B cell (primary cell): ENCODE results near the gene SCART1. TPM values are rescaled to one million over a fixed set of nuclear protein-coding genes. Genes with fewer than 3 reads are reported as not detected.
"Not testable (repeated sequence)": the region's sequence is repeated elsewhere in the genome, so short reads cannot be mapped to it uniquely, and the experiment has no call there.

ENCODE experiments used
- ATAC-seq: fragments of 200-7000 bp; cut with Tn5 transposase; one replicate; pipeline ENCODE4 v1.10.0; 2021; ENCODE audit warnings: low read depth, mild to moderate bottlenecking, moderate number of reproducible peaks, moderate library complexity
- CTCF ChIA-PET: fragments of 350-600 bp; sonication (Branson Sonifier 250); formaldehyde crosslinking; loops from one replicate; lab custom pipeline; 2021; ENCODE audit warnings: antibody characterized with exemption, inconsistent platforms; lab: Charles Lee
- POLR2A ChIA-PET: fragments of 350-600 bp; sonication (Branson Sonifier 250); formaldehyde crosslinking; loops from one replicate; lab custom pipeline; 2021; ENCODE audit warnings: antibody characterized with exemption; lab: Charles Lee
- DNase-seq: peaks from one replicate; pipeline ENCODE4 v3.0.0; 2013
- H2AFZ ChIP-seq: 2 replicates; pipeline ENCODE4 v1.6.1; 2012; ENCODE audit warnings: mild to moderate bottlenecking, low read depth, low read length; ENCODE audit not compliant: insufficient read depth, poor library complexity, severe bottlenecking
- H3K27ac ChIP-seq, 2 donors: 1 replicate in 1 of 2; 2 replicates in 1 of 2; pipeline ENCODE4 v1.5.1; 2012 to 2013; ENCODE audit warnings: low read length in 2 of 2, mild to moderate bottlenecking in 2 of 2, moderate library complexity in 1 of 2
- H3K27me3 ChIP-seq, 4 experiments: fragments of 200-600 bp in 1 of 4; sonication (generic) in 1 of 4; replicated peaks in 1 of 4; 1 replicate in 2 of 4; 2 replicates in 2 of 4; pipeline versions ENCODE4 v1.6.1 to v1.7.0; 2013 to 2016; ENCODE audit warnings: low read length in 3 of 4, mild to moderate bottlenecking in 2 of 4, mixed read lengths in 1 of 4, moderate library complexity in 1 of 4; ENCODE audit not compliant: insufficient read depth in 4 of 4, control insufficient read depth in 3 of 4; ENCODE audit errors: control extremely low read depth in 1 of 4
- H3K36me3 ChIP-seq, 2 experiments: replicated peaks in 1 of 2; 1 replicate in 1 of 2; 2 replicates in 1 of 2; pipeline versions ENCODE4 v1.6.1 to v1.7.1; 2013; ENCODE audit warnings: low read length in 1 of 2; ENCODE audit not compliant: insufficient read depth in 2 of 2, control insufficient read depth in 1 of 2; ENCODE audit errors: control extremely low read depth in 1 of 2, extremely low read depth in 1 of 2
- H3K4me1 ChIP-seq, 2 donors: fragments of 200-600 bp in 1 of 2; sonication (generic) in 1 of 2; 1 replicate in 1 of 2; 2 replicates in 1 of 2; pipeline versions ENCODE4 v1.5.1 to v1.6.1; 2013 to 2017; ENCODE audit warnings: low read length in 2 of 2; ENCODE audit not compliant: control insufficient read depth in 2 of 2, insufficient read depth in 2 of 2
- H3K4me2 ChIP-seq: replicated peaks from 2 replicates; pipeline ENCODE3; 2012; ENCODE audit warnings: mild to moderate bottlenecking, low read depth, low read length; ENCODE audit not compliant: poor library complexity, severe bottlenecking
- H3K4me3 ChIP-seq, 5 experiments: fragments of 200-600 bp in 1 of 5; sonication (generic) in 1 of 5; 1 replicate in 3 of 5; 2 replicates in 2 of 5; pipeline versions ENCODE4 v1.5.1 to v1.7.0; 2011 to 2016; ENCODE audit warnings: low read length in 4 of 5, mild to moderate bottlenecking in 4 of 5, low read depth in 2 of 5, control low read depth in 1 of 5, moderate library complexity in 1 of 5; ENCODE audit not compliant: insufficient read depth in 1 of 5; ENCODE audit errors: control extremely low read depth in 1 of 5, extremely low read depth in 1 of 5
- H3K79me2 ChIP-seq: fragments of 200-600 bp; sonication (generic); one replicate; pipeline ENCODE4 v1.6.0; 2016; ENCODE audit warnings: low read length; ENCODE audit not compliant: control insufficient read depth, insufficient read depth
- H3K9ac ChIP-seq: fragments of 200-600 bp; sonication (generic); 2 replicates; pipeline ENCODE4 v1.6.1; 2017; ENCODE audit warnings: mild to moderate bottlenecking, low read length, moderate library complexity
- H3K9me3 ChIP-seq, 3 donors: one replicate each; pipeline versions ENCODE4 v1.6.1 to v1.7.1; 2013; ENCODE audit warnings: low read length in 2 of 3; ENCODE audit not compliant: control insufficient read depth in 2 of 3, insufficient read depth in 1 of 3; ENCODE audit errors: control extremely low read depth in 1 of 3
- H4K20me1 ChIP-seq: 2 replicates; pipeline ENCODE4 v1.6.0; 2012; ENCODE audit warnings: mild to moderate bottlenecking, low read length; ENCODE audit not compliant: insufficient read depth, control insufficient read depth, poor library complexity, severe bottlenecking
- H3K27ac Mint-ChIP-seq: one replicate; pipeline ENCODE4 v1.8.0; 2021; ENCODE audit warnings: mixed read lengths
- H3K27me3 Mint-ChIP-seq: one replicate; pipeline ENCODE4 v1.8.0; 2021; ENCODE audit warnings: mixed read lengths
- H3K4me1 Mint-ChIP-seq: one replicate; pipeline ENCODE4 v1.8.0; 2021; ENCODE audit warnings: mixed read lengths
- H3K4me3 Mint-ChIP-seq: one replicate; pipeline ENCODE4 v1.8.0; 2021; ENCODE audit warnings: mixed read lengths
- H3K9me3 Mint-ChIP-seq: one replicate; pipeline ENCODE4 v1.8.0; 2022; ENCODE audit warnings: mixed read lengths; ENCODE audit not compliant: insufficient read depth
- EZH2 ChIP-seq: IDR thresholded peaks from 2 replicates; pipeline ENCODE4 v1.6.1; 2012; ENCODE audit warnings: borderline replicate concordance, low read depth, mild to moderate bottlenecking, moderate library complexity, low read length; ENCODE audit not compliant: insufficient read depth, poor library complexity, severe bottlenecking
- WGBS: methylation state at CpG from one replicate; pipeline ENCODE4 v1.1.5; 2013; ENCODE audit warnings: missing lambda C conversion rate; ENCODE audit not compliant: insufficient coverage; 5-methylcytosine and 5-hydroxymethylcytosine counted together
- intact Hi-C: fragments of 100-400 bp; cut with micrococcal nuclease; formaldehyde crosslinking; loops from one replicate; pipeline ENCODE4 v1.10.0; 2022
- polyA plus RNA-seq: library from polyadenylated mRNA; depleted of rRNA; stranded (reverse); fragments of >200 nt; gene quantifications from 2 replicates; pipeline ENCODE4 v1.2.3, GENCODE V29; 2012
- total RNA-seq, 2 donors: library from RNA; stranded (reverse); fragments of 120-200 nt in 1 of 2; gene quantifications; 1 replicate in 1 of 2; 2 replicates in 1 of 2; pipeline versions ENCODE4 v1.2.3 to v1.2.4, GENCODE V29; 2013 to 2022
- TF ChIP-seq, protein P1 (sequence below): fragments of 200-600 bp; IDR thresholded peaks from one replicate; pipeline ENCODE4 v1.8.0; 2022; ENCODE audit warnings: antibody characterized with exemption, mild to moderate bottlenecking

SCART1 gene
- total and polyA plus RNA-seq, 2 donors (not counting 1 experiment from before 2014, with no cell fraction given): 4.1 to 4.7 TPM

DNA sequence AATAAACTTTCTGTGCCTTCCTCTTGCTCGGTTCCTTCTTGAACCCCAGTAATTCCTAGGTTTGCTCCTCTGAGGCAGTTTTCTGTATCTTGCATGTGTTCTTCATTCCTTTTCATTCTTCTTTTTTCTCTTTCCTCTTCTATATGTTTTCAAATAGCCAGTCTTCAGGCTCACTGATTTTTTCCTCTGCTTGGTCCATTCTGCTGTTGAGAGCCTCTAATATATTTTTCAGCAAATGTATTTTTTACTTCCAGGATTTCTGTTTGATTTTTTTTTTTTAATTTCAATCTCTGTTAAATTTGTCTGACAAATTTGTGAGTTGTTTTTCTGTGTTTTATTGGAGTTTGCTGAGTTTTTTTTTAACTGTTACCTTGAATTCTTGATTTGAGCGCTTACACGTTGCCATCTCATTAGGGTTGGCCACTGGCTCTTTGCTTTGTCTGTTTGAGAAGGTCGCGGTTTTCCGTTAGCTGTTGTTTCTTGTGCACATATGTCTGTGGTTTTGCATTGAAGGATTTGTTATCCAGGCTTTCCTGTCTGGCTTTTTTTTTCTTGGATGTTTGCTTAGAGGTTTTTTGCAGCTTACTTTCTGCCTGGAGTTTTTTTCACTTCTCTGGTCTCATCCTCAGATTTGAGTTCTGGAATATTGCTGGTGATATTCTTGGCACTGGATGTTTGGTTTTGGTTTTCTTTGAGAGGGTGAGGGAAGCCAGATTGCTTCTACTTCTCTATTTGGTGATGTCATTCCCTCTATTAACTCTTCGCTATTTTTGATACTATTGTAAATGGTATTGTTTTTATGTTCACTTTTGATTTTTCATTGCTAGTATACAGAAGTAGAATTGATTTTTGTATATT is 42.0 kb upstream of the SCART1 start:
- intact Hi-C loops: no loop called here
- H3K27me3 ChIP-seq: no peaks in the 10 kb centered on the region
- Mint-ChIP-seq H3K9me3 (peaks cover 6% of the 10 kb centered on the region), H3K27ac (no peak overlapping the region), H3K27me3 (no peaks in the 10 kb centered on the region), H3K4me1 (peaks cover 20% of the 10 kb centered on the region), H3K4me3 (no peak overlapping the region)
- no peak for TF ChIP-seq EZH2
- TF ChIP-seq, protein P1, sequence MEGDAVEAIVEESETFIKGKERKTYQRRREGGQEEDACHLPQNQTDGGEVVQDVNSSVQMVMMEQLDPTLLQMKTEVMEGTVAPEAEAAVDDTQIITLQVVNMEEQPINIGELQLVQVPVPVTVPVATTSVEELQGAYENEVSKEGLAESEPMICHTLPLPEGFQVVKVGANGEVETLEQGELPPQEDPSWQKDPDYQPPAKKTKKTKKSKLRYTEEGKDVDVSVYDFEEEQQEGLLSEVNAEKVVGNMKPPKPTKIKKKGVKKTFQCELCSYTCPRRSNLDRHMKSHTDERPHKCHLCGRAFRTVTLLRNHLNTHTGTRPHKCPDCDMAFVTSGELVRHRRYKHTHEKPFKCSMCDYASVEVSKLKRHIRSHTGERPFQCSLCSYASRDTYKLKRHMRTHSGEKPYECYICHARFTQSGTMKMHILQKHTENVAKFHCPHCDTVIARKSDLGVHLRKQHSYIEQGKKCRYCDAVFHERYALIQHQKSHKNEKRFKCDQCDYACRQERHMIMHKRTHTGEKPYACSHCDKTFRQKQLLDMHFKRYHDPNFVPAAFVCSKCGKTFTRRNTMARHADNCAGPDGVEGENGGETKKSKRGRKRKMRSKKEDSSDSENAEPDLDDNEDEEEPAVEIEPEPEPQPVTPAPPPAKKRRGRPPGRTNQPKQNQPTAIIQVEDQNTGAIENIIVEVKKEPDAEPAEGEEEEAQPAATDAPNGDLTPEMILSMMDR: no peak
- peaks cover 23 to 60% of the 10 kb centered on the region in 2 experiments for H3K36me3 ChIP-seq
- WGBS: 98% methylated on average over 5 of the region's 7 CpGs
- DNase-seq: no peak
- CTCF ChIA-PET: no interaction called here
- H3K4me1 ChIP-seq: no peaks in the 10 kb centered on the region
- no peak overlapping the region for H3K4me3 ChIP-seq
- no peak overlapping the region for H3K4me2 ChIP-seq
- peaks cover 74% of the 10 kb centered on the region for H3K79me2 ChIP-seq
- no peak overlapping the region for H3K27ac ChIP-seq
- POLR2A ChIA-PET: no interaction called here
- peaks cover 41% of the 10 kb centered on the region for H4K20me1 ChIP-seq
- H3K9ac ChIP-seq: no peak overlapping the region
- H3K9me3 ChIP-seq: peaks cover 12 to 23% (median 21%) of the 10 kb centered on the region in 3 donors
- no peak for ATAC-seq
- no peak overlapping the region for H2AFZ ChIP-seq

DNA sequence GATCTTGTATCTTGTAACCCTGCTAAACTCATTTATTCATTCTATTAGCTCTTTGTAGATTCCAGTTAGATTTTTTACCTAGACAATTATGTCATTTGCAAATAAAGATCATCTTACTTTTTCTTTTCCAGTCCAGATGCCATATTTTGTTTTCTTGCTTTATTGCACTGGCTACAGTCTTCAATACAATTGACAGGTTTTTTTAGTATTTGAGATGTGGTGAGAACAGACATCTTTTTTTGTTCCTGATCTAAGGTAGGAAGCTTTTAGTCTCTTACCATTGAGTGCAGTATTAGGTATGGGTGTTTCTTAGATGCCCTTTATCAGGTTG is 41.4 kb upstream of the SCART1 start:
- Mint-ChIP-seq H3K4me1 (peaks cover 14% of the 10 kb centered on the region), H3K27me3 (no peaks in the 10 kb centered on the region), H3K4me3 (no peak overlapping the region), H3K27ac (no peak overlapping the region), H3K9me3 (peaks cover 6% of the 10 kb centered on the region)
- TF ChIP-seq, protein P1: no peak
- TF ChIP-seq EZH2: no peak
- H3K79me2 ChIP-seq: peaks cover 74% of the 10 kb centered on the region
- H4K20me1 ChIP-seq: peaks cover 41% of the 10 kb centered on the region
- H3K36me3 ChIP-seq: peaks cover 21 to 60% of the 10 kb centered on the region in 2 experiments
- ChIA-PET POLR2A (no interaction called here), CTCF (interaction anchor here (1.3 kb wide), 1 partner anchor 25 kb away, joined by 3 read pairs; no protein-coding TSS in a partner anchor)
- no peak overlapping the region for H3K9ac ChIP-seq
- intact Hi-C loops: no loop called here
- H3K4me3 ChIP-seq: no peak overlapping the region
- no peak overlapping the region for H2AFZ ChIP-seq
- no peak overlapping the region for H3K4me2 ChIP-seq
- H3K27me3 ChIP-seq: no peaks in the 10 kb centered on the region
- H3K27ac ChIP-seq: no peak overlapping the region
- H3K4me1 ChIP-seq: no peaks in the 10 kb centered on the region
- ATAC-seq (no peak), DNase-seq (no peak)
- H3K9me3 ChIP-seq: peaks cover 12 to 23% (median 21%) of the 10 kb centered on the region in 3 donors

DNA sequence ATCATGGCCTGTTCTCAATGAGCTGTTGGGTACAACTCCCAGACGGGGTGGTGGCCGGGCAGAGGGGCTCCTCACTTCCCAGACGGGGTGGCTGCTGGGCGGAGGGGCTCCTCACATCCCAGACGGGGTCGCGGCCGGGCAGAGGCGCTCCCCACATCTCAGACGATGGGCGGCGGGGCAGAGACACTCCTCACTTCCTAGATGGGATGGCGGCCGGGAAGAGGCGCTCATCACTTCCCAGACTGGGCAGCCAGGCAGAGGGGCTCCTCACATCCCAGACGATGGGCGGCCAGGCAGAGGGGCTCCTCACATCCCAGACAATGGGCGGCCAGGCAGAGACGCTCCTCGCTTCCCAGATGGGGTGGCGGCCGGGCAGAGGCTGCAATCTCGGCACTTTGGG is 39.3 kb upstream of the SCART1 start:
- Histone ChIP-seq H4K20me1 (peaks cover 32% of the 10 kb centered on the region), H3K9me3 (peaks cover 10 to 23% (median 21%) of the 10 kb centered on the region in 3 donors), H3K79me2 (peaks cover 64% of the 10 kb centered on the region), H3K36me3 (peaks cover 14 to 49% of the 10 kb centered on the region in 2 experiments)
- H3K27me3 ChIP-seq, H3K4me2 ChIP-seq, CTCF ChIA-PET, H3K4me1 ChIP-seq, POLR2A ChIA-PET, DNase-seq, H3K27ac Mint-ChIP-seq, H3K27ac ChIP-seq, intact Hi-C loops, H3K4me3 Mint-ChIP-seq, H3K27me3 Mint-ChIP-seq, ATAC-seq, H3K4me1 Mint-ChIP-seq, H3K9me3 Mint-ChIP-seq, H3K9ac ChIP-seq, H3K4me3 ChIP-seq, H2AFZ ChIP-seq: not testable (repeated sequence)
- 97% methylated on average over 9 of the region's 23 CpGs for WGBS
